GM10248 (cell line): ENCODE results near the gene PRKCA.

Source experiments
- CTCF ChIA-PET: fragments of 300-600 bp; sonication (Branson Sonifier 250); formaldehyde crosslinking; extraction: SDS; loops from one replicate; lab custom pipeline; 2021; ENCODE audit warnings: antibody characterized with exemption; lab: Yijun Ruan, JAX
- POLR2A ChIA-PET: fragments of 350-650 bp; sonication (Branson Sonifier 250); formaldehyde crosslinking; extraction: SDS; loops from one replicate; lab custom pipeline; 2020; ENCODE audit warnings: antibody characterized with exemption; lab: Yijun Ruan, JAX
- DNase-seq: peaks from one replicate; pipeline ENCODE4 v3.0.0; 2012; ENCODE audit errors: extremely low spot score
- TF ChIP-seq, protein P1 (sequence below): IDR thresholded peaks from 2 replicates; pipeline ENCODE4 v1.5.1; 2012; ENCODE audit warnings: mild to moderate bottlenecking, low read depth; ENCODE audit errors: extremely low read depth, missing control alignments, control extremely low read depth

PRKCA gene

GRCh38 chr17:66469461-66469860 is 167.0 kb downstream of the PRKCA start:
- ChIA-PET POLR2A (no interaction called here), CTCF (no interaction called here)
- no peak for DNase-seq
- TF ChIP-seq, protein P1, sequence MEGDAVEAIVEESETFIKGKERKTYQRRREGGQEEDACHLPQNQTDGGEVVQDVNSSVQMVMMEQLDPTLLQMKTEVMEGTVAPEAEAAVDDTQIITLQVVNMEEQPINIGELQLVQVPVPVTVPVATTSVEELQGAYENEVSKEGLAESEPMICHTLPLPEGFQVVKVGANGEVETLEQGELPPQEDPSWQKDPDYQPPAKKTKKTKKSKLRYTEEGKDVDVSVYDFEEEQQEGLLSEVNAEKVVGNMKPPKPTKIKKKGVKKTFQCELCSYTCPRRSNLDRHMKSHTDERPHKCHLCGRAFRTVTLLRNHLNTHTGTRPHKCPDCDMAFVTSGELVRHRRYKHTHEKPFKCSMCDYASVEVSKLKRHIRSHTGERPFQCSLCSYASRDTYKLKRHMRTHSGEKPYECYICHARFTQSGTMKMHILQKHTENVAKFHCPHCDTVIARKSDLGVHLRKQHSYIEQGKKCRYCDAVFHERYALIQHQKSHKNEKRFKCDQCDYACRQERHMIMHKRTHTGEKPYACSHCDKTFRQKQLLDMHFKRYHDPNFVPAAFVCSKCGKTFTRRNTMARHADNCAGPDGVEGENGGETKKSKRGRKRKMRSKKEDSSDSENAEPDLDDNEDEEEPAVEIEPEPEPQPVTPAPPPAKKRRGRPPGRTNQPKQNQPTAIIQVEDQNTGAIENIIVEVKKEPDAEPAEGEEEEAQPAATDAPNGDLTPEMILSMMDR: no peak

GRCh38 chr17:66469890-66470289 is 167.5 kb downstream of the PRKCA start:
- ChIA-PET CTCF (interaction anchor here (1.5 kb wide), 1 partner anchor 16 kb away, joined by 3 read pairs; no protein-coding TSS in a partner anchor), POLR2A (no interaction called here)
- no peak for DNase-seq
- TF ChIP-seq, protein P1: no peak

GRCh38 chr17:66472123-66472522 is 169.7 kb downstream of the PRKCA start:
- ChIA-PET CTCF (interaction anchor here (1.1 kb wide), 1 partner anchor 11 kb away, joined by 3 read pairs; no protein-coding TSS in a partner anchor), POLR2A (no interaction called here)
- TF ChIP-seq, protein P1: no peak
- DNase-seq: no peak

DNA sequence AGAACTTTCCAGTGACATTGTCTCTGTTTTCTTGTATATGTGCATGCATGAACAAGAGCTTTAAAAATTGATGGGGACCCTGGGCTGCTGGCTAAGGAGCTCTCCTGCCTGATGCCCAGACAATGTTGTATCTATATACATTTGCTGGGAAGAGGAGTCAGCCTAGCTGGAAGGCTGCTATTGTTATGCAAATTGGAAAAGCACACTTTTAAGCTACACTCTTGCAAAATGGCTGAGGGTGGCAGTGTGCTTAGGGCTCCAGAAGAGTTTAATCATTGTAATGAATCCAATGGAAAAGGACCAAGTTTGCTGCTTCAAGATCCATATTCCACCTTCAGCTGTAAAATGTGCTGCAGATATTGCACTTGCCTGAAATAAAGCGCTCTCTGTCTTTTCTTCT is 171.8 kb downstream of the PRKCA start:
- CTCF ChIA-PET: interaction anchor here (1.0 to 2.3 kb wide), 4 partner anchors 12 to 94 kb away, joined by 3 to 9 read pairs (median 5); no protein-coding TSS in a partner anchor
- no peak for DNase-seq
- POLR2A ChIA-PET: no interaction called here
- TF ChIP-seq, protein P1: no peak

DNA sequence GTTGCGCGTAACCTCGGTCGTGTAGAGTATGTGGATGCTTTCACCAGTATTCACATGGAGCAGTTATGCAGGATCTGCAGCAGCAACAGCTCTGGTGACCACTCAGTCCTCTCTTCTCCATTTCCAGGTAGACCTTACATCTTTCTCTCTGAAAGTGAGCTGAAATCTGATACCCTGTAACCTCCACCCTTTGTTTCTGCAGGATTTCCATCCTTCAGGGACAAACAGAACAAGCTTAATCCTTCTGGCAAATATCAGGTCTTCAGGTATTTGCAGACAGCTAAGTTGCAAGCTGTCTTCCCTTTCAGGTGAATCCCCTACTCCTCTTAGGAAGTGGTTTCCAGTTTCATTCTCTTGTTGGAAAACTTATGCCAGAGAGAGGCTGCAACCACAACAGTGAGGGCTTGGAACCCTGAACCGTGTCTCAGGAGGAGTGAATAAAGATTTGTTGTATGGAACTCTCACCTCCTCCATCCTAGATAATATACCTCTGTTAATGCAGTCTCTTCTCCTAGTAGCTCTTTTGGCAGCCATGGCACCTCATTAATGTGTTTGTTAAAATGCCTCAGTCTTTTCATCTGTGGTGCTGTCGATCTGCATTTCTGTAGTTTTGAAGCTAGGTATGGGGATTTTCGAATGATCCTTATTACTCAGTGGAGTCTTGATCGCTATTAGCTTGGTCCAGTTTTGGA is 172.5 kb downstream of the PRKCA start:
- ChIA-PET POLR2A (no interaction called here), CTCF (interaction anchor here (0.9 to 2.3 kb wide), 5 partner anchors 13 to 93 kb away, joined by 3 to 9 read pairs (median 3); no protein-coding TSS in a partner anchor)
- DNase-seq: no peak
- TF ChIP-seq, protein P1: no peak

DNA sequence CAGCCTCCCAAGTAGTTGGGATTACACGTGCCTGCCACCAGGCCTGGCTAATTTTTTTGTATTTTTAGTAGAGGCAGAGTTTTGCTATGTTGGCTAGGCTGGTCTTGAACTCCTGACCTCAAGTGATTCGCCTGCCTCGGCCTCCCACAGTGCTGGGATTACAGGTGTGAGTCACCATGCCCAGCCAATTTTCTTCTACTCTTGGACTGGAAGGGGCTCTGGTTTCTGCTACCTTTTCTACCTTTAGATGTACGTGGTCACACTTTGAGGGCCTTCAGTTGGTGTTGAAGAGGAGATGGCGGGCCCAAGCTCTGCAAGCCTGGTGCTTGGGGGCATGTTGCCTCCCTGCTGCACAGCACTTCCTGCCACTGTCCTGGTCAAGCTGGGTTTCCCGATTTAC is 173.6 kb downstream of the PRKCA start:
- TF ChIP-seq, protein P1: no peak
- ChIA-PET CTCF (interaction anchor here (1.4 kb wide), 1 partner anchor 35 kb away, joined by 3 read pairs; no protein-coding TSS in a partner anchor), POLR2A (no interaction called here)
- DNase-seq: no peak
